ENCODE data around the gene CCL1.

Gene CCL1, protein sequence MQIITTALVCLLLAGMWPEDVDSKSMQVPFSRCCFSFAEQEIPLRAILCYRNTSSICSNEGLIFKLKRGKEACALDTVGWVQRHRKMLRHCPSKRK

DNA sequence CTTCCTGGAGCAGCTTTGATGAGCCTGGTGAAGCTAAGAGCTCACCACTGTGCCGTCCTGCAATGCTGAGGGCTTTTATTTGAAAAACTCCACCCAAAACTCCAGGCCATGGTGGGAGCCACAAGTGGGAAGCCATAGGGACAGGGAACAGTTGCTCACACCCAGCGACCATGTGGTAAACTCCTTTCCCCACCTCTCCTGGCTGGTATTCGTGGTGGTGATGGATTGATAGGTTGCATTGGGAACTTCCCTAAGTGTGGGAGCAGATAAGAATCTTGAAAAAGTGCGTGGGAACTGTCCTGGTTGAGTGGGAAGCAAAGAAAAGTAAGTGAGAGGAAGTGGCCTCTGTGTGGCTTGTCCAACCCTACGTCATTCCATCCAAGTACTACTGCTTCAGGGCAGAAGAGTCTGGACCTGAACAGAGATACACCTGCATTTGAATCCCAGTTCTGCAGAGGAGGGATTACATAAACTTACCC, at the start of gene CCL1:
Gene CCL1, minus strand, starts transcription at position 51 of the 479 bp plus-strand sequence. CDS start 72 bp downstream, outside the sequence.
- DNase-seq: no peak

DNA sequence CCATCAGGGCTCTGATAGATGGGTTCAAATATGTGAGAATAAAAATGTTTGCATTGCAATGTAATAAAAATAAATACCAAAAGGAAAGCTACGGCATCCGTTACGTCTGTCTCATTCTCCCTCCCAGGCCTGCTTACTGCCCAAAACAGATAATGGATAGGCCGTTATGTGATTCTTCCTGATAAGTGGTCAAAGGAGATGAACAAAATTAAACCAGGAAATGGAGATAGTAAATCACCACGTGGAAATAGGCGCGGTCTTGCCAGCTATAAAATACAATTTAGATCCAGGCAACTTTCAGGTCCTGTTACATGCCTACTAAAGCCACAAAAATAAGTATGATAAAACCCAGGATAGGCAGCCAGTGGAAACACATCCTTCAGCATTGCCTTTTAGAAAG, 49.5 kb upstream of the CCL1 start:
- no peak for DNase-seq

DNA sequence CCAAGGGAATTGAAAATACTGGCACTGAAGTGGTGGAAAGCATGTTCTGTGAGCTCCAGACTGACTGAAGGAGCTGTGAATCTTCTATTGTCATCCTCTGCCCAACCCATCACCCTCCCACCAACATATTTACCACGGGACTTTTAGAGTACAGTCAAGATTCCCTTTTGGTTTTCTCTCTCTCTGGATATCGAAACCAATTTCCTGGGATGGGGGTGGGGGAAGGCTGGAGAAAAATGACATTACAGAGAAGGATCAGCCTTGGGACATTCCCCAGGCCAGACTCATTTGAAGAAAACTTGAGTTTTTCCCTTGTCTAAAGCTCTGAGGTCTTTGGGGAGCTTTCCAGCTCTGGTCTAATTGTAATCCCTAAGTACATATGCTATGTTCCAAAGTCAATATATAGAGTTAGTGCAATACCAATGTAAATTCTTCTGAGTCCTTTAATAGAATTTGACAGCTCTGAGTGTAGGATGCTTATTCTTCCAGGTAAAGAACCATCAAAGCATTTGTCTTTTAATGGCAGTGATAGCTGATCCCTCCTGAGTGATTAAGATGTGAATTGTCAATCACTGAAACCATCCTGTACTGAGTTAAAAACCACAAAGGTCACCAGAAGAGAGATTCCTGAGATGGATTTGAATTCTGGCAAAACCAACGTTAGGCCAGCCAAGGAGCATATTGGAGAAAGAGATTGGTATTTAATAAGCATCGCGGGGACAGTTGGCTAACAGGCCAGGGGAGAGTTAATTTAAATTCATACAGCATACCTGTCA, 48.8 kb upstream of the CCL1 start:
- no peak for DNase-seq

DNA sequence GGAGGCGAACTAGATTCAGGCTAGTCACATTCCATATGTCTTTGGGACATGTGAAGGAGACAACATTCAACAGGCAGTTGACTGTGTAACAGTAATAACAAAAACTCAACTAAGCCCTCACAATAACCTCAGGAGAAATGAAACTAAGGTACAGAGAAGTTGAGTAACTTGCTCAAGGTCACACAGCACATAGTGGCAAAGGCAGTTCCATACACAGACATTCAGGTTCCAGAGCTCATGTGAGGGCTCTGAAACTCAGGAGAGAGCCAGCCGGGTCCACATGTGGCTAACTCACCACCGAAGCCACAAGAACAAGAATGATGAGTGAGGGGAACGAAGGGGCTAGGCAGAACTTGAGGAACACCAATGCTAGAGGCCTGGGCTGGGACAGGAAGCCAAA, 46.3 kb upstream of the CCL1 start:
- no peak for DNase-seq

DNA sequence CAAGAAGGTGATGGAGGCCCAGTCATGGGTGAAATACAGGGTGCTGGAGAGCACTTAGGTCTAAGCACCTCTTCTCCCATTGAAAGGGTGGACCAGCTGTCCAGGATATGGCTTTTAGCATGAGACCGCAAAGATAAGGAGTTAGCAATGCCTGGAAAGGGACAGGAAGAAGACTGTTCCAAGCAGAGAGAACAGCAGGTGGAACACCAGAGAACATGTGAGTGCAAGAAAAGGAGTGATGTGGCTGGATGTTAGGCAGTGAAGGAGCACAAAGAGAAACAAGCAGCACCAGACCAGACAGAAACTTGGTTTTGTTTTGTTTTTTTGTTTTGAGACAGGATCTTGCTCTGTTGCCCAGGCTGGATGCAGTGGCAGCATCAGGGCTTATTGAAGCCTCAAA, 45.4 kb upstream of the CCL1 start:
- DNase-seq: no peak

DNA sequence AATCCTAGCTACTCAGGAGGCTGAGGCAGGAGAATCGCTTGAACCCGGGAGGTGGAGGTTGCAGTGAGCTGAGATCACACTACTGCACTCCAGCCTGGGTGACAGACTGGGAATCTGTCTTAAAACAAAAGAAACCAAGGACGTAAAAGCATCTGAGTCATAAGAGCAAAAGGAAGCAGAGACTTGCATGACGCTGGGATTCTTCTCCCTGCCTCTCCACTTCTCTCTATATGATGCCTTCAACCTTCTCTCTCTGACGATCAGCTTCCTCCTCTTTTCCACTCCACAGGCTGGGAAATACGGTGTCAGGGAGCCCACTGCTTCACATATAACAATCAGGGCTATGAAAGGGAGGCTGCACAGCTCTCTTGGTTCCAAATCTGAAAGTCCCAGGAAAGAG, 43.2 kb upstream of the CCL1 start:
- DNase-seq: no peak

DNA sequence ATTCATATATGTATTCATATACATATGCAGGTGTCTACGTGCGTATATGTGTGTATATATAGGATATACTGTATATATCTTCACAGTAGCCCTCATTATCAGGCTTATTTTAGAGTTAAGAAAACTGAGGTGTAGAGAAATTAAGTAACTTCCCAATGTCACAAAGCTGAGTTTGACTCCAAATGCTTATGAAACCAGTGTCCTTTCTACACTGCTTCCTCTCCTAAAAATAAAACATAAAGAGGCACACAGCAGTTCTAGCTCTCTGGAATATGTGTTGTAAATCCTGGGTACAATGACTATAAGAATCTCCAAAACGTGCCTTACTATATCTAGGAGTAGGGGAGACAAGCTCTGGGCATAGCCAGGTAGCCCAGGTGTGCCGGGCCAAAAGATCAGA, 40.0 kb upstream of the CCL1 start:
- DNase-seq: no peak

DNA sequence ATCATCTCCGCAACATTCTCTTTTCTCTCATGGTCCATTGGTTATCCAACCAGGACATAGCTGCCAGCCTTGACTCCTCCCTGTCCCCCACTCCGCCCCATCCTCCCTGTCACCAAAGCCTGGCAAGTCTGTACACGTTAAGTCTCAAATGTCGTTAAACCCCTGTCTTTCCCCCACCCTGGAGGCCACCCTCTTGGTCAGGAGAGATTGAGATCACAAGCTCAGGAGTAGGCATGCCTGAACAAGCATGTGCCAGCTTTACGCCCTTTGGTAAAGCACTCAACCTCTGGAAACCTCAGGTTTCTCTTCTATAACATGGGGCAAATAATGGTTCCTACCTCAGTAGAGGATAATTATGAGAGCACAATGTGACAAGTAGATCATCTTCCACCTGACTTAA, 38.1 kb upstream of the CCL1 start:
- DNase-seq: no peak

DNA sequence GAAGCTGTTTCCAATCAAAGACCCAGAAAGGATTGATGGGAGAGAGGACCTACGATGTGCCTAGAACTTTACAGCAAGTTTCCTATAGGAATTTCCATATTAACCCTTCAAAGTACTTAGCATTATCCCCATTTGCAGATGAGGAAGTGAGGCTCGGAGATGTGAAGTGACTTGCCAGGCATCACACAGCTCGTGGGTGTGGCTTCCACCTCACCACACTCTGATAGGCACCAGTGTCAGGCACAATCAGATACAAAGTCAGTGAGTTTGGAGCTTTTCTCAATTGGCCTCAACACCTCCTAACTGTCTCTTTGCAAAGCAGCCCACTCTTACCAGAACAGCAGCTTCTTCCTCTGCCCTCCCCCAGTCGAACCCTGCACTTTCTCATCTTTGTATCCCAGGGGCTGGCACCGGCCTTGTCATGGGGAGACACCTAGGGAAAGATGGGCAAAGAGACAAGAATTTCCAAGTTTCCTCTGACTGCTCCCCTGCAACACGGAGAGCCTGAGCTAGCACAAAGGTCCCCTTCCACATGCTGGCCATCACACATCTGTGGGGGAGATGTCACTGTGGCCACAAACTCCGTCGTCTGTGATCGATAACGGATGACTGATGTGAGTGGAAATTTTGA, 37.4 kb upstream of the CCL1 start:
- no peak for DNase-seq

DNA sequence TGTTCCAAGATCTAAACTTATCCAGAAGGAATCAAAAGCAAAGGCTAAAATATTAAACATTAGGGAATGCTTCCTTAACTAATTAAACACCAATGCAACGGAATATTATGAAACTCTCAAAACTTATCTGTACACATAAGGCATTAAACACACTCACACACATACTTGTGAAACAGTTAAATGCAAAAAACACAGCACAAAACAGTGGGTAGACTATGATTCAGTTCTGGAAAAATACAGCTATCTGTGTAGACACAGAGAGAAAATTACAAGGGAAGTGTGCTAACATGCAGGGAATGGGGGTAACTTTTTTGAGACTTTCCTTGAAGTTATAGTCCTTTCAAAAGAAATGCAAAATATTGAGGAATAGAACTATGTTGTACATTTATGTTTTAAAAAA, 36.7 kb upstream of the CCL1 start:
- DNase-seq: no peak

DNA sequence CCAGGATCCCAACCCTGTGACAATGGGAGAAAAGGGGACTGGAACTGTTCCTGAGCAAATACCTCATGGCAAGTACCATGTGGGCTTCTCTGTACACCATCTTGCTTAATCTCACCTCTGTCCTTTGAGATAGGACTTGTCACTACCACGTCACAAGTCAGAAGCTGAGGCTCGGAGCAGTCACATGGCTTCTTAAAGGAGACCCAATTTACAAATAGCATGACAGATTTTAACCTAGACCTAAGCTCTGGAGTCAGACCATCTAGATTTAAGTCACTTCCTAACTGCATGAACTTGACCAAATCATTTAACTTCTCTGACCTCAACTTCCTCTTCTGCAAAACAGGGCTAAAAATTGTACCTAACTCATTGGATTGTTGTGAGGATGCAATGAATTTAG, 36.0 kb upstream of the CCL1 start:
- DNase-seq: no peak

DNA sequence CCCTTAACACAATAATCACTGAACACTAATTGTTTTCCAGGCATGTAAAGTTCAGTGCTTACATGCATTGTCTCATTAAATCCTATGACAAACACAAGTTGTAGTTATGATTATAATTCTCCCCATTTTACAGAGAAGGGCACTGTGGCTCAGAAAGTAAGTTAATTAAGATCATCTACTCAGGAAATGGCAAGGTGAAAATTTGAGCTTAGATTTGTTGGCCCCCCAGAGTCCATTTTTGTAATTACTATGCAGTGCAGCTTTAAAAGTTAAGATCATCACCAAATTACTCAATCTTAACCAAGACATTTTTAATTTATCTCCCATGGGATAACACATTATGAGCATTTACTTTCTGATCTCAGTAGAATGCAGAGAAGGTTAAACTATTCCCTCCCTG, 34.2 kb upstream of the CCL1 start:
- DNase-seq: no peak

DNA sequence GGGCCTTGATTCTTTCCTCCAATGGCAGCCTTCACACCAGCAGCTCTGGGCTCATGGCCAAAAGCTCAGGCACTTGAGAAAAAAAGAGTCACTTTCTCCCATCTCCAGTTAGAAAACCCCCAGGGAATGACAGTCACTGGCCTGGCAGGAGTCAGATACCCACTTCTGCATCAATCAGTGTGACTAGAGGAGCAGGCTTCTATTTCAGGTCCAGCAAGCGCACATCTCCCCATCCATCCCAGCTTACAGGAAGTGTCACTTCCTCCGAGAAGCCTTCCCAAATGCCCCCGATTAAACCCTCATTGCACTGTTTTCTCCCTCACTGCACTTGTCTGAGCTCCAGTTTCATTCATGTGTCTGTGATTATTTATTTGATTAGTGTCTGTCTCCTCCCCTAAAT, 30.4 kb upstream of the CCL1 start:
- no peak for DNase-seq

DNA sequence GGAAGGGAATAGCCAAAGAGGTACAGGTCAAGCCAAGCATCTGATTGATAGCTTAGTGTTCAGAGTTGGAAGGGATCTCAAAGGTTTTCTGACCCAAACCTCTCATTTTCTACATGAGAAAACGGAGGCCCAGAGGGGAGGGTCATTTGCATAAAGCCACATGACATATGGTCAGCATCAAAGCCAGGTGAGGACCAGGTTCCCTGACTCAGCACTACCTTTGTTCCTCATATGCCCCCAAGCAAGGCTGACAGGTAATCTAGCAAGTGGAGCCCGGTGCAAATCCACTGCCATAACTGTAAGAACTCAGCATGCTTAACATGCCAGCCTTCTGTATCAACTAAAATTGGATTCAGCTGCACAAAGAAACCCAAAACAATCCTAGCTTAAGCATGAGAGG, 28.2 kb upstream of the CCL1 start:
- DNase-seq: no peak

DNA sequence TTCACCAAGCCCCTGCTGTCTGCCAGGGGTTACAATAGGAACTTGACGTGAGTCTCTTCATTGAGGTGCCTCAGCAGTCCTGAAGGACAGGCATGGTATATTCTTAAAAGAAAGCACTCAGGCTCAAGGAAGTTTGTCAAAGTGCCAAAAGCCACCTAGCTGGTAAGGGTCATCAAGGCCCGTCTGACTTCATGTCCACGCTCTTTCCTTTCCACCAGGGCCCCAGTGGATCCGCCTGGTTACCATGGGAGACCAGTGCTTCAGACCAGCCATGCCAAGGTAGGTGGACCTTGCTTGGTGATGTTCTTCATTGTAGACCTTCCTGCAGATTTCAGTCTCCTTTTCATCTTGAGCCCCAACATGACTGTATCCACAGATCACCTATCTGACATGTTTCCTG, 27.6 kb upstream of the CCL1 start:
- no peak for DNase-seq

DNA sequence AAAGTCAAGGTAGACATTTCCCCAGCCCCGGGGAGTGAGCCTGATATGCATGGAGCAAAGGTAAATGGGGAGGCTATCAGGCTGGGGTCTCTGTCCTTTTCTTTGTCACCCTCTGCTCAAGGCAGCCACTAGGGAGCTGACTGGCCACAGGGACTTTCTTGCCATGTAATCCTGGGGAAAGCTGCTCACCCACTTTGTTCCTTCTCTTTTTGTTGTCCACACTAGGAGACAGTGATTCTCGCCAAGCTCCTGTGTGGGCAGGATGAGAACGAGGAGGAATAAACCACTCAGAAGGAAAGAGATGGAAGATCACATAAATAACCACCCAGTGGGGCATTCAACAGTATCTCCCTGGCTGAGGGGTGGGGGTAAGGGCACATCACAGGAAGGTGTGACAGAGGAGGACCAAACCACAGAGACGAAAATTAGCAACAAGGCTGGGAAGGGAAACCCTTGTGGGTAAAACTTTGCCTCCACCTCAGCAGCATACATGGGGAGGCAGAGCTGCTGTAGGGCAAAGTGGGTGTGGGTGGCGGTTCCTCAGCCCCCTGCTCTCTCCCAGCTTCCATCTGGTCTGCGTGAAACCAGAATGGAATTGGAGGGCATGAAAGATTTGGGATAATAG, 26.2 kb upstream of the CCL1 start:
- no peak for DNase-seq

DNA sequence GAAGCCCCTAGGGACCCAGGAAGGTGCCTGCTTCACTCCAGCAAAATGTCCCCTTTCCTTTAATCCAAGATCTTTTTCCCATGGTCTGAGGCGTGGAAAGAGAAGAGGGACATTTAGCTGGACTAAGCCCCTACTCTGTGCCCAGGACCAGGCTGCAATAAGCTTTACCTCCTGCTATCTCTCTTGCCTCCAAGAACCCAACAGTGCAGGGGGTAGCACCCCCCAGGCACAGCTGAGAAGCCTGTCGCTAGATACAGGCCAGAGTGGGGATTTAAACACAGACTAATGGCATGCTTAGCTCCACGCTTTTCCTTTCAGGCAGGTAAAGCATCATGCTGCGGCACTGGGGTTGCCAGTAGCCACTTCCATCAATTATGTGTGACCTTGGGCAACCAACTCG, 24.5 kb upstream of the CCL1 start:
- no peak for DNase-seq

DNA sequence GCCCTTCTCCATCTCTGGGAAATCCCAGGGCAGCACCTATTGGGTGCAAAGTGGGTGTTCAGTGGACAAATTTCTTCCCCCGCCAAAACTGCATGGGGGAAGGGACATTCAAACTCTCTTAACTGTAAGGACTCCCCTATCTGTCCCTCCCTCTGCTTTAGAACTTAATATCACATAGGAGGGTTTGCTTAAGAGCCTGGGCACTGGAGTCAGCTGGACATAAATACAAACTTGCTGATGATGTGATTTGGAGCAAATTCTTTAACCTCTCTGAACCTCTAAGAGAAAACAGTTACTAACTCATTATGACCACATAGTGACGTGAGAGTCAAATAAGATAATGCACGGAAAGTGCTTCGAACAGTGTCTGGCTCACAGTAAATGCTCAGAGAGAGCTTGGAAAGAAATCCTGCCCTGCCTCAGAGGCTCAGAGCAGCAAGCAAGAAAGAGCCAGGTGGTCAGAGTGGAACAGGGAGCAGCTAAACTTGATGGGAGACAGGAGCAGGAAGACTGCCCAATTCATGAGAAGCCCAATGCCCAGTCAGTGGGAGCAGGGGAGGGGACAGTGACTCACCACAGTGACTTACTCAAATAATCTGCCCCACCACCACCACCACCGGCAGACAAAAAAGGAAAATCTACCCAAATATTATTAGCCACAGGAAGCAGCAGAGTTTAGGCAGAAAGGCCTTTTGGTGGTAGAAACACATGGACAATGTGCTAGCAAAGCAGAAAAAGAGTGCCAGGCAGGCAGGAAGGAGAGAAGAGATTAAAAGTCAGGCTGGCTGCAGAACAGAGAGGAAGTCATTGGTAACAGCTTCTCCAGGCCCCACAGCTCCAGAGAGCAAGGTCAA, 23.9 kb upstream of the CCL1 start:
- DNase-seq: no peak

DNA sequence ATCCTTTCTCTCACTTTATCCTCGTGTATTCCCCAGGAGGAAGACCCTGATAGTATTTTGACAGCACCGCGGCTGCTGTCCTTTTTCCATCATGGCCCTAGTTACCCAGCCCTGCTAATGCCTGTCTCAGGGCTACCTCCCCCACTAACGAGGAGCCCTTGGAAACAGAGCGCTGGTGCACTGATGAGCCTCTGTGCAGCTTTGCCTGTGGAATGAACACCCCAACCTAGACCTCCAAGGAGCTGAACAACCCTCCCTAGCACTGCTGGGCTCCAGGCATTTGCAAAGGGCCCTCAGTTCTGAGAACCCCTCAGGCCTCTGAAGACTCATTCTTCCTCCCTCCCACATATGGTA, 23.3 kb upstream of the CCL1 start:
- DNase-seq: no peak

DNA sequence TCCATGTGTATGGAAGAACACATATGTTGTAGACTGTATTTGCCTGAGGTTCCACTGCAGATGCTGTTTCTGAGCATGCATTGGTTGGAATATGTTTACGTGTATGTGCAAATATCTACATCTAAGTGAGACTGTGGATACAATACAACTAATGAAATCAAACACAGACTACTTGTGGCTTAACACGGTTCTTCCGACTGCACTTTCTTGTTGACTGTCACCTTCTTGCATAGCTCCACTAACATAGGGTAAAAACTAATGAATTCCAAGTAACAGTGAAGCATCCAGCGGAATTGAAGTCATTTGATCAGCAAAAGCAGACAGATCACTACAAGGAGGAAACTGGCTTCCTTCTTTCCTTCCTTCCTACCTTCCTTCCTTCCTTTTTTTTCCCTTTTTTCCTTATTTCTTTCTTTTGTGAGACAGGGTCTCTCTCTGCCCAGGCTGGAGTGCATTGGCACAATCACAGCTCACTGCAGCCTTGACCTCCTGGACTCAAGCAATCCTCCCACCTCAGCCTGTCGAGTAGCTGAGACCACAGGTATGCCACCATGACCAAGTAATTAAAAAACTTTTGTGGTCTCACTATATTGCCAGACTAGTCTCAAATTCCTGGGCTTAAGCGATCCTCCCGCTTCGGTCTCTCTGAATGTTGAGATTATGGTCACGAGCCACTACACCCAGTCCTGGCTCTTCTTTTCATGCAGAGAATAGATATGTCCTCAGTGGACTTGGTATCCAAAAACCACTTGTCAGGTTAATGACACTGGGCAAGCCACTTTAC, 22.0 kb upstream of the CCL1 start:
- no peak for DNase-seq

DNA sequence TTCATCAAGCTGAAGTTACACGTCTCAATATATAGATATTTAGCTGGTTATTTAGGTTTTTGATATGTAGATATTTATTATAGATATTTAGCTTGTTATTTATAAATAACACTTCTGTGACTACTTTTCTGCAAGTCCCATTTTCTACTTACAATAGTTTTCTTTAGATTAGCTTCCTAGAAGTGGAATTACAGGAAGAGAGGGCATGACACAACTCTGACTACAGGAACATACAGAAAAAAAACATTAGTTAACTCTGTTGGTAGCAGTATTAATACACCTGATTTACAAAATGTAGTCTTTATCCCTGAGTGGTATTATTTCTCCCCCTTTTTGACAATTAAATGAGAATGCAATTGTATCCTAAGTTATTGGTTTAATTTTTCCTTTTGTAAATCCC, 21.2 kb upstream of the CCL1 start:
- no peak for DNase-seq

DNA sequence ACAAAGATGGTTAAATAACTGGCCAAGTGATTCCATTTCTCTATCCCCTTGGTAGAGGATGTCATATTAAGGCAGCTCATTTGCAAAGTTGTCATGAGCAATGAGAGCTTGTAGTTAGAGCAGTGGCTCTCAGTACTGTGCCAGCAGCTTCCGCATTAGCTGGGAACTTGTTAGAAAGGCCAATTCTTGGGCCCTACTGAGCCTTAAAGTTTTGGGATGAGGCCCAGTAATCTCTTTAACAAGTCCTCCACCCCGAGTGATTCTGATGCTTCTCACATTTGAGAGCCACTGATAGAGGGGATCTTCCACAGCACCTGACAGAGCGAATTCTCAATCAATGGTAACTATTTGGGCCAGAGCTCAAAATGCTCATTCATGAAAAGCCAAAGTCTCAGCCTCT, 20.2 kb upstream of the CCL1 start:
- no peak for DNase-seq

Measured in NCI-H1930 (cell line).